ENCODE results near the gene TRAF7. TPM values are rescaled to one million over a fixed set of nuclear protein-coding genes. Genes with fewer than 3 reads are reported as not detected.

TRAF7 gene
- polyA plus RNA-seq, 10 donors, result 37.8 to 52.6 (median 44.7) TPM

DNA sequence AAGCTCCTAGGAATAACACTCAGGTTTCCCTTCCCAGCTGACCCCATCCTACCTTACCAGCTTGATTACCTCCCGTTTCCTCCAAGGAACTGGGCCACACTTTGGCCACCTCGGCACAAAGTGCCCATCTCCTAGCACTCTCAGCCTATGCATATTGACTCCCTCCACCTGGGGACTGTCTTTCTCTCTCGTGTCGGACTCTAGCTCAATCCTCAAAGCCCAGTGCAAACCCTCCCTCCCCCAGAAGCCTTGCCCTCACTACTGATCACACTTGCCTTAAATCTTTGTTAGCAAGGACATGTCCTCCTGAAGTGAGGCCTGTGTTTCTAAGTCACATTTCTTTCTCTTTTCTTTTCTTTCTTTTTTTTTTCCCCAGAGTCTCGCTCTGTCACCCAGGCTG lies 9.7 kb upstream of the TRAF7 start:
- no peak for DNase-seq

DNA sequence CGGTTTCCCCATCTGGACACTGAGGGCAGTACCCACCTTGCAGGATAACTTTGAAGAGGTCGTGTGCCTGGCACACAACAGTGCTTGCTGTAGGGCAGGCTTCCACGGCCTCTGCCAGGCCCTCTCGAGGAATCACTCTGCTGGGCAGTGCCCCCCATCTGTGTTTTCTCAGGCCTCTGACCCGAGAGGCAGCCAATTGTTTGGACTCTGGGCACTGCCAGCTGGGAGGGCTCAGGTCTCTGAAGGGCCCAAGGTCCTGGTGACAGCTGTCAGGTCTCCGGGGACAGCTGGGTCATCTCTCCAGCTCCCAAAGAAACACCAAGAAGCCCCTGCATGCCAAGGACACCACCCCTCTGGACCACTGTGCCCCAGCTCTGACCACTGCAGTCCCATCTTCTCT lies 8.2 kb upstream of the TRAF7 start:
- no peak for DNase-seq

DNA sequence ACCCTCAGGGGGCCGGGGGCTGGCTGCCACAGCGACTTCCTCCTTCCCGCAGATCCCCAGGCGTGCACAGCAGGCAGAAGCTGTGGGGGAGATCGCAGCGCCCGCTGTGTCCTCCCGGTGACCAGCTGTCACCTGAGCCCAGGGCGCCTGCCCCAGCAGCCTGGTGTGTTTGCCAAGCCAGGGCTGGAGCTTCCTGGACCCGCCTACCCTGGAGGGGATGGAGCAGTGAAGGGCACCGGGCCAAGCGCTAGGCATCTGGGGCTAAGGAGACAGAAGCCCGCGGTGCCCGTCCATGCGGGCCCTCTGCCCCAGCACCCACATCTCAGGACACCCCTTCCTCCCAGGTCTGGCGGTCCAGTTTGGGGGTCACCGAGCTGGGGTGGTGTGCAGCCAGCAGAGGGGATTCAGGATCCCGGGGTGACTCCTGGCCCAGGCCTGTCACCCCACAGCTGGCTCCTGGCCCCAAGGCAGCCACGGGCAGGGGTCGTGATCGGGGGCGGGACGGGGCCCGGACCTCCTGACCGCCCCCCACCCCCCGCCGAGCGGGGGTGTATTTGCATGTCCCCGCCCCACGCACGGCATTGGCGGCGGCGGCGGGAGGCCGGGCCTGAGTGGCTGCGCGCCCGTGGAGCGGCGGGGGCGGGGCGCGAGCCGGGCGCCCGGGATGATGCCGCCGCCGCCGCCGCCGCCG lies 7.5 kb upstream of the TRAF7 start, which contains the start of gene RAB26:
Gene RAB26, plus strand, starts transcription at position 645 of the 691 bp plus-strand sequence. CDS start 159 bp downstream, outside the sequence.
- peak in 2 of 3 donors; percentile 75 to 83 for DNase-seq

DNA sequence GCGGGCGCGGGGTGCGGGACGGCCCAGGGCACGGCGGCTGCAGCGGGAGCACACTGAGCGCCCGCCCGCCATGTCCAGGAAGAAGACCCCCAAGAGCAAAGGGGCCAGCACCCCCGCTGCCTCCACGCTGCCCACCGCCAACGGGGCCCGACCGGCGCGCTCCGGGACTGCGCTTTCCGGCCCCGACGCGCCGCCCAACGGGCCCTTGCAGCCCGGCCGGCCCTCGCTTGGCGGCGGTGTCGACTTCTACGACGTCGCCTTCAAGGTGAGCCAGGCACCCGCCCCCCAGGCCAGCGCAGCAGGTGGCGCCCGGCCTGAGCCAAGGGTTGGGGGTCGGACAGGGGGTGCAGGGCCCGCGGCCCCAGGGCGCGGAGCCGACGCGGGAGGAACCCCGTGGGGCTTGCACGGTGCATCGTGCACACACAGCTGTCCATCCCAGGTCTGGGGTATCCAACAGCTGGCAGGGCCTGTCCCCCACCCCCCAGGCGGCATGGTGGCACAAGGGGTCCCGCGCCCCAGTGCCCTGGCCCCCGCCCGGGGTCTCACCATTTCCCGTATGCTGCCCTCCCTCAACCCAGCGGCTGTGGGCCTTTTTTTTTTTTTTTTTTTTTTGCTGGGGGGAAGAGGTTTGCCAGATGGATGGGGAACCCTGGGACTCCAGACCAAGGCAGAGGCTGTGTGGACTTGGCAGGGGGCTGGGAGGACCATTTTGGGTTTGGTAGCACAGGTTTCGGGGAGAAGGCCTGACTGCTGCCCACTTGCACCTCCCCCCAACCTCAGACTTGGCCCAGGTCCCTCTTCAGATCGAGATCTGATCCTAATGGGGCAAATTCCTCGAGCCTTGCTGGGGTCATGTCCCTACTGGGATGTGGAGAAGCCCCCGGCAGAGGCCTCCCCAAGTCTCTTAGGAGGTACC lies 6.6 kb upstream of the TRAF7 start:
- DNase-seq, result peak in 1 of 3 donors; percentile 60

DNA sequence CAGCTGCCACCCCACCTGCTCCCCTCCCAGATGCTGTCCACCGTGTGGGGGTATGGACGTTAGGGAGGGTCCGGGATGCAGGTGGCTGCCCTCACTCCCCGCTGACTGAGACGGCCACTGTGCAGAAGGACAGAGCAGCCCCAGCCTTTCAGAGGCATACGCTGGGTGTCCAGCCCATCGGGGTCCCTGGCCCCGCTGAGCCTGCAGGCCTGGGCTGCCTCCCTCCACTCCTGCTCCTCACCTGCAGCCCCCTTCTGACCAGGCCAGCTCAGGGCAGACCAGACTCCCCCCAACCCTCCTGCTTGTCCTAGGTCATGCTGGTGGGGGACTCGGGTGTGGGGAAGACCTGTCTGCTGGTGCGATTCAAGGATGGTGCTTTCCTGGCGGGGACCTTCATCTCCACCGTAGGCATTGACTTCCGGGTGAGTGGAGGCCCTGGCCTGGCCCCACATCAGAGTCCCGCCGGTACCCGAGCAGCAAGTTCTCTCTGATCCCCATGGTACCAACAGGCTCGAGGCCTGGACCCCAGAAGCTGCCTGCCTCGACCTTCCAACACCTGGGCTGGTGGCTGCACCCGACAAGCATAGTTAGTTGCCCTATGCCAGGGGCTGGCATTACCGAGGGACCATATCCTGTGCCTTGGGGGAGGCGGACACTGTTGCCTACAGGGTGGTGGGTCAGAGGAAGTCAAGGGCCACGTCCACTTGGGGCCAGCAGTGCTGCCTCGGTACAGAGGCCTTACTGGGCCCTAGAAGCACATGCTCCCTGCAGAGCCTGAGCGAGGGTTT lies 5.8 kb upstream of the TRAF7 start:
- DNase-seq, result no peak

DNA sequence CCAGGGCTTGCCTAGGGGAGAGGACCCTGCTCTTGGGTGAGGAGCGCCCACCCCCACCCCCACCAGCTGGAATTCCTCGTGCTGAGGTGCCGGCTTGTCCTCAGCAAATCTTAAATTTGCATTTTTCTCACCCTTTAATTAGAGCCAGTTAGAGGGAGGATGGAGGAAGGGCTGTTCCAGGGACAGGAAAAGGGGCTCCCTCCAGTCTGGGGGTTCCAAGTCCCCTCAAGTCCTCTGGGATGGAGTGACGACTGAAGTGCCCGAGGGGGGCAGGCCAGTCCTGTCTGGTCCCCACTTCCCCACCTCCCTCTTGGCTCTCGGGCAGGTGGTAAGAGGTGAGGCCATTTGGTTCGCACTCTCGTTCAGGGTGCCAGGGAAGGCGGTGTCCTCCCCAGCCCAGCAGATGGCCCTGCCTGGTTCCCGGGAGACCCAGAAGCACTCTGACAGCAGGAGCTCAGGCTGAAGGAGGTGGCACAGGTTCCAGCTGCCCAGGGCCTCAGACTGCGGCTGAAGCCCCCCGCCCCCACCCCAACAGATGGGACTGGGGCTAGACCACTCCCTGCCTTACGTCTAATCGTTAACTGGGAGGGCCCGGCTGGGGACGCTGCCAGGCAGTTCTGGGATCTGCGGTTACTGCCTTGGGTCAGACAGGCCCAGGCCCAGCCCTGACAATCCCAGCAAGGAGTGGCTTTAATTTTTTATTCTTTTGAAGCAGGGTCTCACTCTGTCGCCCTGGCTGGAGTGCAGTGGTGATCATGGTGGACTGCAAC lies 5.0 kb upstream of the TRAF7 start:
- no peak for DNase-seq

DNA sequence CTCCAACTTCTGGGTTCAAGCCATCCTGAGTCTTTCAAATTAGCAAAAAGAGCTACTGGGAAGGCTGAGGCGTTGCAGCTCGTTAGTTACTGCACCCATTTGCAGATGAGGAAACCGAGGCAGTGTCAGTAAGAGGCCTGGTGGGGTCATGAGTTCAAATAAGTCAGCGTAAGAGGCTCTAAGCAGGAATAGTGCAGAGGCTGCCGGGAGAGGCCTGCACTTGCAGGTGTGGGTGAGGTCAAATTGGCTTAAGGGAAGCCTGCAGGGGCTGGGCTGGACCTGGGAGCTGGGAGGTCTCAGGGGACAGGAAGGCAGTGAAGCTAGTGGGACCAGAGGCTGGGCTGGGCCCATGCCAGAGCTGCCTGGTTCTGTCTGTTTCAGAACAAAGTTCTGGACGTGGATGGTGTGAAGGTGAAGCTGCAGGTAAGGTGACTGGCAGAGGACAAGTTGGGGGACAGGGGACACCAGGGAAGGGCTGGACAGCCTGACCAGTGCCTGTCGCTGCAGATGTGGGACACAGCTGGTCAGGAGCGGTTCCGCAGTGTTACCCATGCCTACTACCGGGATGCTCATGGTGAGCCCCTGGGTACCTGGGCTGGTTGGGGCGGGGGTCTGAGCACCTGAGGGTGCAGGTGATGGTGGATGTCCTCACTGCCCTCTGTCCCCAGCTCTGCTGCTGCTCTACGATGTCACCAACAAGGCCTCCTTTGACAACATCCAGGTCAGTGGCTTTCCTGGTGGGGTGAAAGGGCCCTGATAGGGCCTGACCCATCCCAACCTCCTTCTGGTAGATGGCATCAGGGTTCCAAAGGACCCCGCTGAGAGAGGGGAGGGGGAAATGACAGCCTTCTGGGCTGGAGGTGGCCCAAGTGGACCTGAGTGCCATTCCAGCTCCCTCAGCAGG lies 4.1 kb upstream of the TRAF7 start:
- DNase-seq, result no peak

DNA sequence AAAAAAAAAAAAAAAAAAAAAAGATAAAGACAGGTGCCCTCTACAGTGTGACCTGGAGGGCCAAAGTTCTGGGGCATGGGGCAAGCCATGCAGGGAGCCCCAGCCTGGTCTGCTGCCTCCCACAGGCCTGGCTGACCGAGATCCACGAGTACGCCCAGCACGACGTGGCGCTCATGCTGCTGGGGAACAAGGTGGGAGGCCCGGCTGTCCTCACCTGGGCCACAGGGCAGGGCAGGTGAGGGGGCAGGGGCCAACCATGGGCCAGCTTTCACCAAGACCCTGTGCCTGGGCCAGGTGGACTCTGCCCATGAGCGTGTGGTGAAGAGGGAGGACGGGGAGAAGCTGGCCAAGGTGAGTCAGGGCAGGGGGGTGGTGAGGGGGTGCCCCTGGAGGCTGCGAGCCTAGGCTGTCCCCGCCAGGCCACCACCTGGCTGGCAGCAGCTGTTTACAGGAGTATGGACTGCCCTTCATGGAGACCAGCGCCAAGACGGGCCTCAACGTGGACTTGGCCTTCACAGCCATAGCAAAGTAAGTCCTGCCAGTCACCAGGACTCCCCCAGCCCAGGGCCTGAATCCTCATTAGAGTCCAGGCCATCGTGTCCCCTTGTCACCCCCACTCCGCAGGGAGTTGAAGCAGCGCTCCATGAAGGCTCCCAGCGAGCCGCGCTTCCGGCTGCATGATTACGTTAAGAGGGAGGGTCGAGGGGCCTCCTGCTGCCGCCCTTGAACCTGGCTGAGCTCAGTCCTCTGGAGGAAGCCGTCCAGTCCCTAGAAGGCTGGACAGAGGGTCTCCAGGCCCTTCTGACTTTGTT lies 2.7 kb upstream of the TRAF7 start:
- no peak for DNase-seq

DNA sequence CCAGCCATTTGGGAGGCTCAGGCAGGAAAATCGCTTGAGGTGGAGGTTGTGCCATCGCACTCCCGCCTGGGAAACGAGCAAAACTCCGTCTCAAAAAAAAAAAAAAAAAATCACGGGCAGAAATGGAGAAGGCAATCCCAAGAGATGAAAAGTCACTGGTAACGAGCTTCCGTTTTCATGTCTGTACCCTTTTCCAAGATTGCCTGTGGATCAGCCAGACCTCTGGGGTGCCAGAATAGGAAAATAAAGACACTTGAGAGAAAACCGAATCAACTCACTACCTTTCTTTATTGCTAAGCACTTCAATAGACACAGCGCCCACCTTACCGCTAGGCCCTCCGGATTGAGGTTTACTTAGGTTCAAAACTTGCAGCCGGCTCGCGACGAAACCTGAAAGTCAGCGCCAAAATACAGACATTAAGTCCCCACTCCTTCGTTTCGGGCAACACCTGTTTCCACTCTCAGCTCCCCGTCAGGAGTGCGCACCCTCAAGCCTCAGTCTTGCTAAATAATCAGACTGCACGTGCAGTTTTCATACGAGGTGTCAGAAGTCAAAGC lies 970 bp upstream of the TRAF7 start:
- DNase-seq, result no peak

DNA sequence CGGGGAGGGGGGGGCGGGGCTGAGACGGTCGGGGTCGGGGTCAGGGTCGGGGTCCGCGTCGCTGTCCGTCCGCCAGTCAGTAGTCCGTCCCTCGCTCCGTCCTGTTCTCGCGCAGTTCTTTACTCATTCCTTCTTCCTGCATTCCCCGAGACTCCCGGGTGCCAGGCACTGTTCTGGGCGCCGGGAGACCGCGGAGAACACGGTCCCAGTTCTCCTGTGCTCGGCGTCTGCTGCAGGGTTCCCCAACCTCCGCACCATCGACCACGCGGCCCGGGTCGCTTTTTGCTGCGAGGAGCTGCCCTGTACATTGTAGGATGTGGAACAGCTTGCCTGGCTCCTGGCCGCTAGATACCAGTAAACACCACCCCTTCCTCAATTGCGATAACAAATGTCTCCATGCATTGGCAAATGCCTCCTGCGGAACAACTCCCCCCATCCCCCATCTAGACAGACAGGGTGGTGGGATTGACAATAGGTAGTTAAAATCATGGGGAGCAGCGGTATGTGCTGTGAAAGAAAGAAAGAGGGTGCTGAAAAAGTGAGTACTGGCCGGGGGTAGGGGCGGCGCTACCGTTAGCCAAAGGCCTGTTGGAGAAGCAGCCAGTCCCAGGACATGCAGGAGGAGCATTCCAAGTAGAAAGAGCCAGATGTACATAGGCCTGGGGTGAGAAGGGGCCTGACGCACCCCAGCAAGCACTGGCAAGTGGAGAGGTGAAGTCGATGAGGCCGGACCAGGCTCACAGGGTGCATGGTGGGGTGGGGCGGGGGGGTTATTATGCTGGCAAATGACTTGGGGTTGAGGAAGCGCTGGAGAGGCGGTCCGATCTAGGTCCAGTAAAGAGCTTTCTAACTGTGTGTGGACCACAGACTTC lies 631 bp downstream of the TRAF7 start:
- DNase-seq, result peak in 2 of 3 donors; percentile 65 to 88

DNA sequence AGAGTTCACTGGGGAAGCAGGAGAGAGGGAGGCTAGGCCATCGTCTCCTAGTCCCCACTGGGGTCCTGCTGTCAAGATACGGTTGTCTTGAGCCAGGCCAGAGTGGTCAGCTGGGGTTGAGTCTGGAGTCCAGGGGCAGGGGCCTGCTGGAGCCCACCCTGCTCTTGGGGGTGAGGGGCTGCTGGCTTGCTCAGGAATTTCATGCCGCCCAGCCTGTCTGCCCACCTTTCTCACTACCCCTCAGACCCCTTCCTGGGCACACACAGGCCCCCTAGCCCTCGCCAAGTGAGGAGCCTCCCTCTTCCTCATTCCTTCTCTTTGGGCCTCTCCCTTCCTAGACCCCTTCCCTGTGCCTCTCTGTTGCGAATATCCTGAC lies 1.3 kb downstream of the TRAF7 start:
- DNase-seq, result no peak

DNA sequence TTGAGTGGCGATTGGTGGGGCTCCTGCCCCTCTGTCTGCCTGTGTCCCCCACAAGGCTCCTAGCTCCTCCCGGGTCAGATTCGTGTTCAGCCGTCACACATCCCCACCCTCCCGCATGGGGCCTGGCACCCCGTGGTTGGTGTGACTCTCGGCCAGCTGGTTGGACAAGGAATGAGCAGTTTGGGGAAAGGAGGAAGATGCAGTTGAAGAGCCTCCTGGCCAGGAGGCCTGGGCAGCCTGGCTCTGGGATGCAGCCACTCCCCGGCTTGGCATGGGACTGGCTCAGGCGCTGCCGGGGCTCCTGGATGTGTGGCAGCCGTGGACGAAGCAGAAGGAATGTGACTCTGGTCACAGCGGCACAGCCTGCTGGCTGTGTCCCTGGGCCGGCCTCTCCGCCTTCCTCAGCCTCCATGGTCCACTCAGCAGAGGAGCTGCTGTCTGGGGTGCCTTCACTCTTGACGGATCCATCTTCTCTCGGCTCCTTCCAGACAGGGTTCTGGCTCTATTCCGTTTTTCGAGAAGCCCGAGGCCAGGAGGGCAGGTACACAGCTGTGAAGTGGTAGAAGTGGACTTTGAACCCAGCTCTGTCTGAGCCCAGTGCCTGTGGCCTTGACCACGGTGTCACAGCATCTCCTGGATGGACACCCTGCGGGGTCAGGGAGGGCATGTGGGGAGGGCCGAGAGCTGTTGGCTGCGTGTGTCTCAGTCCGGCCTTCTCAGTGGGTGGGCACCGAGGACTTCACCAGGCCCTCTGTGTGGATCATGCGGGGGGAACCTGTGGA lies 2.1 kb downstream of the TRAF7 start:
- DNase-seq, result no peak

DNA sequence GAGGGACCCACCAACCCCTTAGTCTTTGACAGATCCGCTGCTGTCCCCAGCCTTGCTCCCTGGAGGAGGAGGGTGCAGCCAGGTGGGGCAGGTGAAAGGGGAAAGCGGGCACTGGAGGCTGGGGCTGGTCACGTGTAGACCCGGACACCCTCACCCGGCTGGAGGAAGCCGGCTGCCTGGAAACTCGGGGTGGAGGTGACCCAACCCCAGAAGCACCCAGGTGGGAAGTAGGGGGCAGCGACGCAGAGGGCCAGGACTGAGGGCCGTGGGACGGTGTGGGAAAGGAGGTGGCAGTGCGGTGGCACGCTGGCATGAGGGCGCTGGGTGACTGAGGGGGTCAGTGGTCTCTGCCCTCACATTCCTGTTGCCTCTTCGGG lies 2.7 kb downstream of the TRAF7 start:
- no peak for DNase-seq

DNA sequence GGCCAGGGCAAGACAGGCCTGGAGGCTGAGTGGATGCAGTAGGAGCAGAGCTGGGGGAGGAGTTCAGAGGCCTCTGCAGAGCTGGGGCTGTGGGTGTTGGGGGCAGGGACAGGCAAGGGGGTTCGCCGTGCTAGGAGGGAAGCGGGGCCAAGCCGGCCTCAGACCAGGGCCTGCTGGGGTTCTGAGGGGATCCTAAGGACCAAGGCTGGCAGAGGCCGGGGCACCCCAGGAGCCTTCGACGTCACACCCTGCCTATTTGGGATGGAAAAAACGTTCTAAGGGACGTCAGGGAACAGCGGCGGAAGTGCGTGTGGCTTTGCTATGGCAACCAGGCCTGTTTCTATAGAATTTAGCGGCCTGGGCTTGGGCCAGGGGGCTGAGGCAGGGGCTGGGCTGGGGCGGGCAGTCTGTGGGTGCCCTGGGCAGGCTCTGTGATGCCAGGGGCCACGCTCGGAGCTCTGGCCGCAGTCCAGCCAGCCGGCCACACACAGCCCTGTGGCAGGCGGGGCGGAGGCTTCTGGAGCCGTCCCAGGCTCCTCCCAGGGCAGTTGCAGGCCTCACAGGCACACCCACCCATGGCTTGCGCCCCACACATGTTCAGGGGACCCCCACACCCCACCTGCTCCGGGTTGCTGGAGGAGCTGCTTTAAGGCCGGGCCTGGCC lies 3.7 kb downstream of the TRAF7 start:
- peak in 2 of 3 donors; percentile 87 to 92 for DNase-seq

DNA sequence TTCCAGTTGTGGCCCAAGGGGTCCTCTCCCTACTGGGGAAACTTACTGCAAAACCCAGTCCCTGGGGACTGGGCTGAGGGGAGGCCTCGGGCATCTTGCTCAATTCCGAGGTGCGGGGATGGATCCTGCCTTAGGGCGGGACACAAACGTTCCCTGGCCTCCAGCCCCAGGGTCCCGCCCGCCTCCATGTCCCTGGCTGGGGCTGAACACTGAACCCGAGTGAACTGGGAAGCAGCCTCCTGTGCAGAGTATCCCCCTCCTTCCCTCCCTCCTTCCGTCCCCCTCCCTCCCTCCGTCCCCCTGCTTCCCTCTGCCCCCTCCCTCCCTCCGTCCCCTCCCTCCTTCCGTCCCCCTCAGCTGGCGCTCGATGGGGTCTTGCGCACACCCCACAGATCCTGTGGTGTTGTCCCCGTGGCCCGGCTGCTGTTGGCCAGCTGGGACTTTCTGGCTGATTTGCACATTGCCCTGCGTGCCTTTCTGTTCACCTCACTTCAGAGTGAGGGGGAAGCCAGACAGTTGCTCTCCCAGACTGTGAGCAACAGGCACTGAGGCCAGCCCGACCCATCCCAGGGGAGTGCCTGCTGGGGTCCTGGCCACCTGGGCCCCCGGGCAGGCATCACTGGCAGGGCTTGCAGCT lies 5.5 kb downstream of the TRAF7 start:
- DNase-seq, result peak in 1 of 3 donors; percentile 71

DNA sequence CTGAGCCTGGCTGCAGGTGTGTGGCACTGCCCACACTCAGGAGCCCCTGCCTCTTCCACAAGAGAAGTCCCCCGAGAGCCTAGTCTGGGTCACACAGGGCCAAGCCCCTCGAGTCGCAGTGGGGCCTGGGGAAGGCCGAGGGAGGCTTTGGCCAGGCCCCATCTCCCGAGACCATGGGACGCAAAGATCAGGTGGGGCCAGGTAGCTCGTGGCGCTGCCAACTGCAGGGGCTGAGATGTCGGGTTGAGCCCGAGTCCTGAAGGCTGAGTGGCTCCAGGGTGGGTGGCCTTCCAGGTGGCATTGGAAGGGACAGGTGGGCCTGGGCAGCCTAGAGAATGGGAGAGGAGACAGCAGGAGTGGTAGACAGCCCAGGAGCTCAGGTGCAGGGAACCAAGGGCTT lies 6.3 kb downstream of the TRAF7 start:
- DNase-seq, result no peak

Measured in muscle of back (tissue), 11 donors.